H9 (cell line): Measurements from ENCODE around the gene NEK4. TPM values are rescaled to one million over a fixed set of nuclear protein-coding genes. Genes with fewer than 3 reads are reported as not detected.

ENCODE experiments used
- DNase-seq: peaks from one replicate; pipeline ENCODE4 v3.0.0-alpha.2; 2017
- H2AFZ ChIP-seq: one replicate; pipeline ENCODE4 v1.6.1; 2013; ENCODE audit warnings: mild to moderate bottlenecking, low read length, control low read depth, moderate library complexity
- H2AK5ac ChIP-seq: 2 replicates; pipeline ENCODE4 v1.6.1; 2013; ENCODE audit warnings: low read length, control low read depth, mixed read lengths; ENCODE audit not compliant: insufficient read length
- H2BK120ac ChIP-seq: one replicate; pipeline ENCODE4 v1.6.1; 2013; ENCODE audit warnings: low read depth, mild to moderate bottlenecking, low read length, control low read depth, inconsistent platforms; ENCODE audit not compliant: poor library complexity, severe bottlenecking
- H2BK12ac ChIP-seq: 2 replicates; pipeline ENCODE4 v1.6.1; 2013; ENCODE audit warnings: low read length, control low read depth, mixed read lengths, low read depth; ENCODE audit not compliant: insufficient read length
- H2BK15ac ChIP-seq: 2 replicates; pipeline ENCODE4 v1.6.1; 2013; ENCODE audit warnings: low read depth, low read length, control low read depth
- H2BK20ac ChIP-seq: one replicate; pipeline ENCODE4 v1.6.1; 2013; ENCODE audit warnings: low read depth, mild to moderate bottlenecking, low read length, control low read depth, inconsistent platforms; ENCODE audit not compliant: poor library complexity, severe bottlenecking
- H2BK5ac ChIP-seq: 2 replicates; pipeline ENCODE4 v1.6.1; 2013; ENCODE audit warnings: low read length, control low read depth, mixed read lengths; ENCODE audit not compliant: insufficient read length
- H3K14ac ChIP-seq: 2 replicates; pipeline ENCODE4 v1.6.1; 2013; ENCODE audit warnings: low read length, control low read depth; ENCODE audit not compliant: insufficient read depth
- H3K18ac ChIP-seq: 2 replicates; pipeline ENCODE4 v1.6.1; 2013; ENCODE audit warnings: low read depth, mild to moderate bottlenecking, mixed read lengths, low read length, control low read depth; ENCODE audit not compliant: insufficient read length
- H3K23ac ChIP-seq: 2 replicates; pipeline ENCODE4 v1.6.1; 2013; ENCODE audit warnings: low read length, control low read depth, mixed read lengths, low read depth; ENCODE audit not compliant: insufficient read length
- H3K23me2 ChIP-seq: 2 replicates; pipeline ENCODE4 v1.6.1; 2013; ENCODE audit warnings: low read depth, mild to moderate bottlenecking, mixed read lengths, low read length, control low read depth; ENCODE audit not compliant: insufficient read length, poor library complexity, severe bottlenecking
- H3K27ac ChIP-seq: 2 replicates; pipeline ENCODE4 v1.5.1; 2013; ENCODE audit warnings: low read length, control low read depth, mixed read lengths, low read depth; ENCODE audit not compliant: insufficient read length
- H3K27me3 ChIP-seq: 2 replicates; pipeline ENCODE4 v1.6.1; 2013; ENCODE audit warnings: low read length, control low read depth, inconsistent platforms; ENCODE audit not compliant: insufficient read depth
- H3K4ac ChIP-seq: 2 replicates; pipeline ENCODE4 v1.6.1; 2013; ENCODE audit warnings: low read depth, mild to moderate bottlenecking, control low read depth, inconsistent platforms, low read length, moderate library complexity
- H3K4me1 ChIP-seq: 2 replicates; pipeline ENCODE4 v1.6.1; 2013; ENCODE audit warnings: low read length, control low read depth, inconsistent platforms; ENCODE audit not compliant: insufficient read depth
- H3K4me2 ChIP-seq: 2 replicates; pipeline ENCODE4 v1.6.1; 2013; ENCODE audit warnings: low read length, control low read depth, mixed read lengths; ENCODE audit not compliant: insufficient read length, insufficient read depth
- H3K56ac ChIP-seq: 2 replicates; pipeline ENCODE4 v1.6.1; 2013; ENCODE audit warnings: low read depth, mild to moderate bottlenecking, mixed read lengths, low read length, control low read depth; ENCODE audit not compliant: insufficient read length
- H3K79me1 ChIP-seq: 2 replicates; pipeline ENCODE4 v1.6.1; 2013; ENCODE audit warnings: low read depth, mild to moderate bottlenecking, moderate library complexity, low read length, control low read depth, inconsistent platforms; ENCODE audit not compliant: insufficient read depth, poor library complexity, severe bottlenecking
- H3K79me2 ChIP-seq: 2 replicates; pipeline ENCODE4 v1.6.1; 2013; ENCODE audit warnings: low read length, control low read depth, inconsistent platforms; ENCODE audit not compliant: insufficient read depth
- H3K9ac ChIP-seq: 2 replicates; pipeline ENCODE4 v1.6.1; 2013; ENCODE audit warnings: low read length, control low read depth, mixed read lengths; ENCODE audit not compliant: insufficient read length; ENCODE audit errors: extremely low read depth
- H3K9me3 ChIP-seq: one replicate; pipeline ENCODE4 v1.6.1; 2013; ENCODE audit warnings: low read depth, low read length, inconsistent platforms; ENCODE audit not compliant: control insufficient read depth
- H3T11ph ChIP-seq: one replicate; pipeline ENCODE4 v1.6.1; 2013; ENCODE audit warnings: mild to moderate bottlenecking, low read length, control low read depth, inconsistent platforms
- H4K20me1 ChIP-seq: one replicate; pipeline ENCODE4 v1.6.1; 2013; ENCODE audit not compliant: control insufficient read depth, insufficient read length, insufficient read depth
- H4K5ac ChIP-seq: 2 replicates; pipeline ENCODE4 v1.6.1; 2013; ENCODE audit warnings: low read depth, mild to moderate bottlenecking, mixed read lengths, low read length, control low read depth; ENCODE audit not compliant: insufficient read length
- H4K8ac ChIP-seq: replicated peaks from 2 replicates; pipeline ENCODE4 v1.6.1; 2013; ENCODE audit warnings: low read length, control low read depth, mixed read lengths, low read depth; ENCODE audit not compliant: insufficient read length
- H4K91ac ChIP-seq: 2 replicates; pipeline ENCODE4 v1.6.1; 2013; ENCODE audit warnings: low read depth, mild to moderate bottlenecking, moderate library complexity, mixed read lengths, low read length, control low read depth; ENCODE audit not compliant: insufficient read length
- H3K27ac Mint-ChIP-seq, 3 experiments: 2 replicates in 2 of 3; 3 replicates in 1 of 3; pipeline ENCODE4 v1.8.0; 2020 to 2021; ENCODE audit warnings: mixed read lengths in 3 of 3, mild to moderate bottlenecking in 1 of 3, moderate library complexity in 1 of 3
- H3K27me3 Mint-ChIP-seq: 2 replicates; pipeline ENCODE4 v1.8.0; 2021; ENCODE audit warnings: low read depth, mild to moderate bottlenecking, moderate library complexity, mixed read lengths
- H3K36me3 Mint-ChIP-seq, 3 experiments: 2 replicates in 2 of 3; 3 replicates in 1 of 3; pipeline ENCODE4 v1.8.0; 2020 to 2021; ENCODE audit warnings: low read depth in 3 of 3, mixed read lengths in 3 of 3; ENCODE audit not compliant: insufficient read depth in 1 of 3
- H3K4me1 Mint-ChIP-seq, 2 experiments: 2 replicates each; pipeline ENCODE4 v1.8.0; 2020; ENCODE audit warnings: mixed read lengths in 2 of 2
- H3K4me3 Mint-ChIP-seq, 2 experiments: 2 replicates in 1 of 2; 3 replicates in 1 of 2; pipeline ENCODE4 v1.8.0; 2020 to 2021; ENCODE audit warnings: mild to moderate bottlenecking in 2 of 2, mixed read lengths in 2 of 2, moderate library complexity in 1 of 2
- H3K9me3 Mint-ChIP-seq, 2 experiments: 2 replicates in 1 of 2; 3 replicates in 1 of 2; pipeline ENCODE4 v1.8.0; 2020; ENCODE audit warnings: mild to moderate bottlenecking in 2 of 2, mixed read lengths in 2 of 2, moderate library complexity in 1 of 2
- WGBS: extraction: QIAGEN DNeasy Blood & Tissue Kit; methylation state at CpG from one replicate; pipeline ENCODE4 v1.1.7; 2013; ENCODE audit warnings: missing lambda C conversion rate, low lambda C conversion rate, mixed read lengths; ENCODE audit not compliant: insufficient read length; ENCODE audit errors: extremely low coverage; 5-methylcytosine and 5-hydroxymethylcytosine counted together
- total RNA-seq: library from RNA; stranded (reverse); gene quantifications from 2 replicates; pipeline ENCODE4 v1.2.1, GENCODE V29; 2021
- TF ChIP-seq, protein P1 (sequence below): fragments of 200-600 bp; sonication (generic); conservative IDR thresholded peaks from 3 replicates; pipeline ENCODE4 v1.8.0; 2021; ENCODE audit warnings: antibody characterized with exemption, mild to moderate bottlenecking

The NEK4 gene
- total RNA-seq, 1 experiment from 2014 or later, result 36.0 TPM

DNA sequence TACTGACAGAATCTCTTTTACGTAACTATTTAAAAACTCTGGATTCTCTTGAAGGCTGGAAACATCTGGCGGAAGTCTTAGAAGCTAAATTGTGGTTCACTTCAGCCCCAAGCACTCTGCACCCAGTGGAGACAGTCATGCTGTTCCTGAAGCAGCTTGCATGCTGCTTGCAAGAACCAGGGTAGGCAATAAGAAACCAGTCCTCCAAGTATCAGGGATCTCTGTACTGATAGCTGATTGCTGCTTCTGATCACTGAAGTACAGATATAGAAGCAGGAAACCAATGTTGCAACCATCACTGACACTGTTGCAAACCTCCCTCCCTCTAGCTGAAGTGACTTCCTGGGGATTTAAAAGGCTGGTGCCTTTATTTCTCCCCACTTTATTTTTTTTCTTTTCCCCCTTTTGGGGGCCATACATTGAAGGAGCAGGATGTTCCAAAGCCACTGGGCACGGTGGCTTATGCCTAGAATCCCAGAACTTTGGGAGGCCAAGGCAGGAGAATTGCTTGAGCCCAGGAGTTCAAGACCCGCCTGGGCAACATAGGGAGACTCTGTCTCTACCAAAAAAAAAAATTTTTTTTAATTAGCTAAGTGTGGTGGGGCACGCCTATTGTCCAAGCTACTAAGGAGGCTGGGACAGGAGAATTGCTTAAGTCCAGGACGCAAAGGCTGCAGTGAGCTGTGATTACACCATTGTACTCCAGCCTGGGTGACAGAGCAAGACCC, 49.6 kb downstream of the NEK4 start:
- no peak for DNase-seq
- TF ChIP-seq, protein P1, sequence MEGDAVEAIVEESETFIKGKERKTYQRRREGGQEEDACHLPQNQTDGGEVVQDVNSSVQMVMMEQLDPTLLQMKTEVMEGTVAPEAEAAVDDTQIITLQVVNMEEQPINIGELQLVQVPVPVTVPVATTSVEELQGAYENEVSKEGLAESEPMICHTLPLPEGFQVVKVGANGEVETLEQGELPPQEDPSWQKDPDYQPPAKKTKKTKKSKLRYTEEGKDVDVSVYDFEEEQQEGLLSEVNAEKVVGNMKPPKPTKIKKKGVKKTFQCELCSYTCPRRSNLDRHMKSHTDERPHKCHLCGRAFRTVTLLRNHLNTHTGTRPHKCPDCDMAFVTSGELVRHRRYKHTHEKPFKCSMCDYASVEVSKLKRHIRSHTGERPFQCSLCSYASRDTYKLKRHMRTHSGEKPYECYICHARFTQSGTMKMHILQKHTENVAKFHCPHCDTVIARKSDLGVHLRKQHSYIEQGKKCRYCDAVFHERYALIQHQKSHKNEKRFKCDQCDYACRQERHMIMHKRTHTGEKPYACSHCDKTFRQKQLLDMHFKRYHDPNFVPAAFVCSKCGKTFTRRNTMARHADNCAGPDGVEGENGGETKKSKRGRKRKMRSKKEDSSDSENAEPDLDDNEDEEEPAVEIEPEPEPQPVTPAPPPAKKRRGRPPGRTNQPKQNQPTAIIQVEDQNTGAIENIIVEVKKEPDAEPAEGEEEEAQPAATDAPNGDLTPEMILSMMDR, result no peak

More for the DNA sequence above, 49.6 kb downstream of the NEK4 start:
- H3K27me3 Mint-ChIP-seq, result no peaks in the 10 kb centered on the region
- H3K18ac ChIP-seq, result no peak overlapping the region
- no peak overlapping the region for H2AK5ac ChIP-seq
- H3K9me3 ChIP-seq, result no peaks in the 10 kb centered on the region
- WGBS, result no CpG with 5 or more reads among the region's 6 CpGs
- H3K23me2 ChIP-seq, result no peaks in the 10 kb centered on the region
- no peak overlapping the region for H3K27ac ChIP-seq
- no peak overlapping the region for H3T11ph ChIP-seq
- peaks cover 5 to 9% (median 6%) of the 10 kb centered on the region in 3 experiments for H3K36me3 Mint-ChIP-seq
- H3K9ac ChIP-seq, result no peak overlapping the region
- H2AFZ ChIP-seq, result no peak overlapping the region
- no peaks in the 10 kb centered on the region for H3K79me2 ChIP-seq
- no peak overlapping the region for H3K14ac ChIP-seq
- no peaks in the 10 kb centered on the region for H3K79me1 ChIP-seq
- H2BK120ac ChIP-seq, result no peak overlapping the region
- H3K9me3 Mint-ChIP-seq, result peaks cover 0 to 3% of the 10 kb centered on the region in 2 experiments; a peak in 2 of 5 replicates
- no peak overlapping the region for H3K56ac ChIP-seq
- H3K23ac ChIP-seq, result no peak overlapping the region
- no peak overlapping the region for H4K8ac ChIP-seq
- no peak overlapping the region for H3K4me2 ChIP-seq
- no peak overlapping the region for H2BK12ac ChIP-seq
- H4K5ac ChIP-seq, result no peak overlapping the region
- no peaks in the 10 kb centered on the region for H4K20me1 ChIP-seq
- H3K4ac ChIP-seq, result no peak overlapping the region
- H3K27ac Mint-ChIP-seq, result no peak overlapping the region; a peak in 1 of 7 replicates
- H2BK15ac ChIP-seq, result no peak overlapping the region
- H2BK20ac ChIP-seq, result no peak overlapping the region
- H4K91ac ChIP-seq, result no peak overlapping the region
- H3K27me3 ChIP-seq, result no peaks in the 10 kb centered on the region
- H3K4me3 Mint-ChIP-seq, result no peak overlapping the region
- no peak overlapping the region for H2BK5ac ChIP-seq
- H3K4me1 ChIP-seq, result no peaks in the 10 kb centered on the region
- peaks cover 0 to 2% of the 10 kb centered on the region in 2 experiments; a peak in 1 of 4 replicates for H3K4me1 Mint-ChIP-seq
